ENCODE results near the gene SPINT3.

Gene SPINT3

GRCh38 chr20:45510242-45510862 lies 5.1 kb downstream of the SPINT3 start:
- TF ChIP-seq, protein P1, sequence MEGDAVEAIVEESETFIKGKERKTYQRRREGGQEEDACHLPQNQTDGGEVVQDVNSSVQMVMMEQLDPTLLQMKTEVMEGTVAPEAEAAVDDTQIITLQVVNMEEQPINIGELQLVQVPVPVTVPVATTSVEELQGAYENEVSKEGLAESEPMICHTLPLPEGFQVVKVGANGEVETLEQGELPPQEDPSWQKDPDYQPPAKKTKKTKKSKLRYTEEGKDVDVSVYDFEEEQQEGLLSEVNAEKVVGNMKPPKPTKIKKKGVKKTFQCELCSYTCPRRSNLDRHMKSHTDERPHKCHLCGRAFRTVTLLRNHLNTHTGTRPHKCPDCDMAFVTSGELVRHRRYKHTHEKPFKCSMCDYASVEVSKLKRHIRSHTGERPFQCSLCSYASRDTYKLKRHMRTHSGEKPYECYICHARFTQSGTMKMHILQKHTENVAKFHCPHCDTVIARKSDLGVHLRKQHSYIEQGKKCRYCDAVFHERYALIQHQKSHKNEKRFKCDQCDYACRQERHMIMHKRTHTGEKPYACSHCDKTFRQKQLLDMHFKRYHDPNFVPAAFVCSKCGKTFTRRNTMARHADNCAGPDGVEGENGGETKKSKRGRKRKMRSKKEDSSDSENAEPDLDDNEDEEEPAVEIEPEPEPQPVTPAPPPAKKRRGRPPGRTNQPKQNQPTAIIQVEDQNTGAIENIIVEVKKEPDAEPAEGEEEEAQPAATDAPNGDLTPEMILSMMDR (IDR thresholded peaks at IDR 0.05) = no peak

DNA sequence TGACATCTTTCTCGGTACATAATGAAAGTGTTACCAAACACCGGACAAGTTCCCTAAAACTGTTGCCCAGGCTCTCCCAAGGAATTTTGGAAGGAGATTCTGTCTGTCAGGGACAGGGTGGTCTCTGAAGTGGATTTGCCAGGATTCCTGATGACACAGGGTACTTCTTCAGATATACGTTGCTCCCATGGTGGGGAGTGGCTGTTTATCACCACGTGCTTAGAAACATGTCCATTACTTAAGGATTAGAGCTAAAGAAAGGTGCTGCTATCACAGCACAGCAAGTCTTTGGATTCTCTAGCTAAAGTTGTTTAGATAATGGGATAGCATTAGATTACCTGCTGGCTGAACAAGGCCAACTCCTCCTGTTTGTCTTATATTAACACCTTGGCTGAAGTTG lies 6.3 kb downstream of the SPINT3 start:
- TF ChIP-seq, protein P1 (IDR thresholded peaks at IDR 0.05) = no peak

GRCh38 chr20:45508068-45508886 lies 7.1 kb downstream of the SPINT3 start:
- TF ChIP-seq, protein P1 (IDR thresholded peaks at IDR 0.05) = no peak

- TF ChIP-seq, protein P1 (IDR thresholded peaks at IDR 0.05) = no peak
Observed at GRCh38 chr20:45507011-45507820, 8.2 kb downstream of the SPINT3 start.

DNA sequence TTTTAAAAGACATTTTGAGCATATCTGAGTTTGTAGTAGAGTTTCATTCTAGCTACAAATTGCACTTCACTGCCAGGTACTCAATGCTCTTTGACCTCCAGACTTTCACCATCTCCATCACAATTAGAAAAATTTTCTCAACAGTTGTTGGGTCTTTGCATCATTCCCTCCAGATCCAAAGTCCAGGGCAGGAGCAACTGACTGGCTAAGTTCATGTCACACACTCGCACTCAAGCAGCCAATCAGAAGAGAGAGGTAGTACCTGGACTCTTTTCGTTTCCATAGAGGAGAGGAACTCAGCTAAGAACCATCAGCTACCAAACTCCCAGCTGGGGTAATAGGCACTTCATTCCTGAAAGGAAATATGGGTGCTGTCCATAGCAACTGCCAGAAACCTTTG lies 9.0 kb downstream of the SPINT3 start:
- TF ChIP-seq, protein P1 (IDR thresholded peaks at IDR 0.05) = no peak

GRCh38 chr20:45503403-45503802 lies 12.0 kb downstream of the SPINT3 start:
- TF ChIP-seq, protein P1 (IDR thresholded peaks at IDR 0.05) = no peak

DNA sequence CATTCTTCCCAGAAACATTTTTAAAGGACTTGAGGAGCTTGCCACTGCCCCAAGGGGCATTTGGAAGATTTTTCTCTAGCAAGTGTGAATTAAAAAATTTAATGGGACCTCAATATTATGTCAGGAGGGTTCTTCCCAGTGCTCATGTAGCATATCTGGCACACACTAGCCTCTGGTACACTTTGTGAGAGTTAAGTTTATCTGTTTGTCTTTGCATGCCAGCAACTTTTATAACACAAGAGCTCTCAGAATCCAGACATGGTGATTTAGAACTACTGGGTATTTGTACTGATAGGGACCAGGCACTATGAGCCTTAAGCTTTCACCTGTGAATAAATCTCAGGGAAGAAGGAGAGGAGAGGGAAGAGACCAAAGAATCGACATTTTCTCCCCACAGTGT lies 12.9 kb downstream of the SPINT3 start:
- TF ChIP-seq, protein P1 (IDR thresholded peaks at IDR 0.05) = no peak
